Uterus (tissue), 4 donors: ENCODE results near the gene ABCA6. TPM values are rescaled to one million over a fixed set of nuclear protein-coding genes. Genes with fewer than 3 reads are reported as not detected.

ENCODE experiments used
- DNase-seq, 2 donors: peaks; one replicate each; pipeline ENCODE4 v3.0.0-alpha.2; 2019 to 2020
- H3K27ac ChIP-seq, 2 donors: fragments of 200-600 bp; sonication (generic); 1 replicate in 1 of 2; 2 replicates in 1 of 2; pipeline ENCODE4 v1.5.1; 2016 to 2018
- H3K27me3 ChIP-seq, 2 donors: fragments of 200-600 bp; sonication (generic); one replicate each; pipeline ENCODE4 v1.5.1; 2018 to 2019; ENCODE audit warnings: control low read depth in 1 of 2
- H3K36me3 ChIP-seq, 2 donors: fragments of 200-600 bp; sonication (generic); one replicate each; pipeline ENCODE4 v1.5.1; 2019; ENCODE audit warnings: control low read depth in 1 of 2
- H3K4me1 ChIP-seq, 2 donors: fragments of 200-600 bp; sonication (generic); one replicate each; pipeline ENCODE4 v1.5.1; 2018 to 2019; ENCODE audit warnings: control low read depth in 1 of 2
- H3K4me3 ChIP-seq, 2 donors: fragments of 200-600 bp; sonication (generic); 1 replicate in 1 of 2; 2 replicates in 1 of 2; pipeline ENCODE4 v1.5.1; 2018 to 2019; ENCODE audit warnings: mild to moderate bottlenecking in 1 of 2
- H3K9me3 ChIP-seq, 2 donors: fragments of 200-600 bp; sonication (generic); one replicate each; pipeline ENCODE4 v1.5.1; 2019; ENCODE audit warnings: control low read depth in 1 of 2
- POLR2A ChIP-seq, 2 donors: fragments of 450-650 bp; IDR thresholded peaks; one replicate each; pipeline ENCODE4 v1.6.1; 2016; ENCODE audit warnings: antibody characterized with exemption in 2 of 2, mild to moderate bottlenecking in 1 of 2, moderate library complexity in 1 of 2
- intact Hi-C: fragments of 100-400 bp; cut with DNase I; formaldehyde crosslinking; loops from one replicate; pipeline ENCODE4 v1.15.1; 2023; ENCODE audit warnings: low total_unique reads
- total RNA-seq, 4 donors: library from RNA; depleted of rRNA in 3 of 4; stranded (reverse); fragments of >200 nt in 3 of 4; gene quantifications; one replicate each; pipeline versions ENCODE4 v1.1.0 to v1.2.4, GENCODE V29; 2014 to 2023
- TF ChIP-seq, protein P1 (sequence below), 4 experiments: fragments of 200-600 bp in 2 of 4; fragments of 450-650 bp in 2 of 4; sonication (generic) in 2 of 4; IDR thresholded peaks; one replicate each; pipeline ENCODE4 v1.5.1; 2016 to 2019; ENCODE audit warnings: antibody characterized with exemption in 4 of 4, mild to moderate bottlenecking in 2 of 4, moderate library complexity in 1 of 4
- donor health status: DM: yes; HTN: yes; CAD: no.

Gene ABCA6
- total RNA-seq, 4 donors from 2014 or later = 13.5 to 65.6 (median 45.7) TPM

GRCh38 chr17:69066482-69066881 is 75.2 kb downstream of the ABCA6 start:
- Histone ChIP-seq H3K4me3 (no peak overlapping the region), H3K27ac (no peak overlapping the region), H3K27me3 (no peaks in the 10 kb centered on the region), H3K4me1 (no peaks in the 10 kb centered on the region), H3K36me3 (no peaks in the 10 kb centered on the region), H3K9me3 (no peaks in the 10 kb centered on the region)
- DNase-seq = no peak
- TF ChIP-seq, protein P1, sequence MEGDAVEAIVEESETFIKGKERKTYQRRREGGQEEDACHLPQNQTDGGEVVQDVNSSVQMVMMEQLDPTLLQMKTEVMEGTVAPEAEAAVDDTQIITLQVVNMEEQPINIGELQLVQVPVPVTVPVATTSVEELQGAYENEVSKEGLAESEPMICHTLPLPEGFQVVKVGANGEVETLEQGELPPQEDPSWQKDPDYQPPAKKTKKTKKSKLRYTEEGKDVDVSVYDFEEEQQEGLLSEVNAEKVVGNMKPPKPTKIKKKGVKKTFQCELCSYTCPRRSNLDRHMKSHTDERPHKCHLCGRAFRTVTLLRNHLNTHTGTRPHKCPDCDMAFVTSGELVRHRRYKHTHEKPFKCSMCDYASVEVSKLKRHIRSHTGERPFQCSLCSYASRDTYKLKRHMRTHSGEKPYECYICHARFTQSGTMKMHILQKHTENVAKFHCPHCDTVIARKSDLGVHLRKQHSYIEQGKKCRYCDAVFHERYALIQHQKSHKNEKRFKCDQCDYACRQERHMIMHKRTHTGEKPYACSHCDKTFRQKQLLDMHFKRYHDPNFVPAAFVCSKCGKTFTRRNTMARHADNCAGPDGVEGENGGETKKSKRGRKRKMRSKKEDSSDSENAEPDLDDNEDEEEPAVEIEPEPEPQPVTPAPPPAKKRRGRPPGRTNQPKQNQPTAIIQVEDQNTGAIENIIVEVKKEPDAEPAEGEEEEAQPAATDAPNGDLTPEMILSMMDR (IDR thresholded peaks at IDR 0.05) = no peak
- no peak for TF ChIP-seq POLR2A (IDR thresholded peaks at IDR 0.05)
- intact Hi-C loops = no loop called here

DNA sequence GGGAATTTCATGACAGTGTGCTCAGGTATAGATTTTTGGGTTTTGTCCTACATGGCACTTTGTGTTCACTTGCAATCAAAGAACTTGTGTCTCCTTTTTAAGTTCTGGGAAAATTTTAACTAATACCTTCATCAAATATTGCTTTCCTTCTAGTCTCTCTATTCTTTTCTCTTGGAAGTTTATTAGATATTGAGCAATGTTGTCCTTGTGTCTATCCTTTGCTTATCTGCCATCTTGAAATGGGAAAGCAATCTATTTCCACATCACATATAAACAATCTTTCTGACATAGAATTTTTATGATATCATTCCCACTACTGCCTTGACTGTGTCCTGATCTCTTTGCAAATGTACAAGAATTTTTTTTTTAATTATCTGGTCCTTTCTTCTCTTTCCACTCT is 76.6 kb downstream of the ABCA6 start:
- H3K36me3 ChIP-seq = no peaks in the 10 kb centered on the region
- TF ChIP-seq POLR2A (IDR thresholded peaks at IDR 0.05) = no peak
- TF ChIP-seq, protein P1 (IDR thresholded peaks at IDR 0.05) = no peak
- H3K9me3 ChIP-seq = no peaks in the 10 kb centered on the region
- no peak for DNase-seq
- H3K4me1 ChIP-seq = no peaks in the 10 kb centered on the region
- H3K4me3 ChIP-seq = no peak overlapping the region
- H3K27ac ChIP-seq = peak overlapping the region; percentile 41 to 73
- intact Hi-C loops = no loop called here
- H3K27me3 ChIP-seq = no peaks in the 10 kb centered on the region

- Histone ChIP-seq H3K4me1 (no peaks in the 10 kb centered on the region), H3K27ac (peak overlapping the region; percentile 62 to 73), H3K9me3 (no peaks in the 10 kb centered on the region), H3K4me3 (no peak overlapping the region), H3K27me3 (no peaks in the 10 kb centered on the region), H3K36me3 (no peaks in the 10 kb centered on the region)
- DNase-seq = no peak
- TF ChIP-seq, protein P1 (IDR thresholded peaks at IDR 0.05) = no peak
- TF ChIP-seq POLR2A (IDR thresholded peaks at IDR 0.05) = no peak
- intact Hi-C loops = no loop called here
Measured at GRCh38 chr17:69064476-69064875, 77.2 kb downstream of the ABCA6 start.

DNA sequence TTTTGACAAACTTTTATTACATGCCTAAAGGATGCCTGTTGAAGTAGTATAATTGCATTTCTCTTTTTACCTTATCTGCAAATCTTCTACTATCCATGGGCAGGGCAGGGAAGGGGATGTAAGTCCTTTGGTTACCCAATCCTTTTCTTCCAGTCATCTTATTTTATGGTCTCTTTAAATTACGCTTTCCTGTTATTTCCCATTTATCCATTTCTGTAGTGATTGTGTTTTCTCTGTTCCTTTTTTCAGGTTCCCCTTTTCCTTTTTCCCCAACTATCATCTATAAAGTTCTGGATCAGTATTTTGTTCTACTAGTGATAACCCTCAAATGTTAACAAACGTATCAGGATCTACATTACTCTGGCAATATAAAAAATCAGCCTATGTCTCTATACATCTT is 77.7 kb downstream of the ABCA6 start:
- no peak for DNase-seq
- H3K9me3 ChIP-seq = no peaks in the 10 kb centered on the region
- H3K4me1 ChIP-seq = no peaks in the 10 kb centered on the region
- intact Hi-C loops = no loop called here
- TF ChIP-seq, protein P1 (IDR thresholded peaks at IDR 0.05) = no peak
- no peak for TF ChIP-seq POLR2A (IDR thresholded peaks at IDR 0.05)
- no peaks in the 10 kb centered on the region for H3K27me3 ChIP-seq
- peak overlapping the region; percentile 62 to 73 for H3K27ac ChIP-seq
- H3K4me3 ChIP-seq = no peak overlapping the region
- no peaks in the 10 kb centered on the region for H3K36me3 ChIP-seq

DNA sequence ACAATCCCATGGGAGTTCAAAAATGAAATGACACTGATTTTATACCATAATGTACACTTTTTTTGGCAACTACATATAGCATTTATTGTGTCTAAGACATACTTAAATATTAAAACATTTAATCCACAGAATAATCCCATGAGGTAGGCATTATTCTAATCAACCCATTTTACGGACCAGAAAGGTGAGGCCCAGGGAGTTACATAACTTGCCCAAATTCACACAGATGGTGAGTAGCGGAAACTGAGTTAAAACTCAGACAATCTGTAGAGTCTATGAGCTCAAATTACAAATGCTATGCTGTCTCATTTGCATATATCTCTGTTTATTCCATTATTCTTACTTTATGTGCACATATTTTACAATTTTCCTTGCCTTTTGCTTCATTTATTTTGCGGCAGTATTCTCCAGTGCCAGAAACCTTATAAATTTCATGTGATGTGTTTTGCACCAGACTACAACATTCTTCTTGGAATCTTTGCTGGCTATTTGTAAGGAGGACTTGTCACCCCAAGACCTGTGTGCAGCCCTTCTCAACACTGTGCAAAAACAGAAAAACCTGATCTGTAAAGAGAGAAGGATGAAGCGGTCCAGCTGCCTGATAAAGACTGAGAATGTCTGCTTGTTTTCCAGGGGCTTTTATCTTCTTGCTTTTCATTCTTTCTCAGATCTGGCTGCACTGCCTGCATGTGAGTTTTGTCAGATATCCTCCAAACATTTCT is 78.7 kb downstream of the ABCA6 start:
- Histone ChIP-seq H3K4me1 (no peaks in the 10 kb centered on the region), H3K27me3 (no peaks in the 10 kb centered on the region), H3K36me3 (no peaks in the 10 kb centered on the region), H3K27ac (peak overlapping the region; percentile 62 to 73), H3K4me3 (no peak overlapping the region), H3K9me3 (no peaks in the 10 kb centered on the region)
- DNase-seq = peak in 1 of 2 donors; percentile 30
- intact Hi-C loops = no loop called here
- TF ChIP-seq, protein P1 (IDR thresholded peaks at IDR 0.05) = no peak
- TF ChIP-seq POLR2A (IDR thresholded peaks at IDR 0.05) = no peak
